HG03175 (cell line): ENCODE results near the gene BPIFB6.

Source experiments
- ATAC-seq: cut with Tn5 transposase; IDR thresholded peaks from one replicate; pipeline ENCODE4 v1.9.1; 2021; ENCODE audit warnings: mild to moderate bottlenecking, moderate library complexity; ENCODE audit not compliant: unreplicated experiment

The BPIFB6 gene

GRCh38 chr20:33015114-33015484, 16.3 kb upstream of the BPIFB6 start:
- no peak for ATAC-seq

GRCh38 chr20:33015700-33016580, 15.5 kb upstream of the BPIFB6 start:
- ATAC-seq: no peak

- no peak for ATAC-seq
Observed at GRCh38 chr20:33016581-33017109, 14.8 kb upstream of the BPIFB6 start.

GRCh38 chr20:33017542-33017941, 13.9 kb upstream of the BPIFB6 start:
- ATAC-seq: no peak

GRCh38 chr20:33018169-33018931, 13.1 kb upstream of the BPIFB6 start:
- no peak for ATAC-seq

GRCh38 chr20:33019465-33020277, 11.8 kb upstream of the BPIFB6 start:
- ATAC-seq: no peak

- ATAC-seq: no peak
Observed at GRCh38 chr20:33020278-33021161, 10.9 kb upstream of the BPIFB6 start.

- ATAC-seq: no peak
Observed at GRCh38 chr20:33021879-33022278, 9.6 kb upstream of the BPIFB6 start.

GRCh38 chr20:33022289-33022688, 9.2 kb upstream of the BPIFB6 start:
- ATAC-seq: no peak

- ATAC-seq: no peak
Observed at GRCh38 chr20:33022694-33023438, 8.6 kb upstream of the BPIFB6 start.

GRCh38 chr20:33023439-33024242, 7.8 kb upstream of the BPIFB6 start:
- ATAC-seq: no peak

- ATAC-seq: no peak
Observed at GRCh38 chr20:33024243-33024560, 7.2 kb upstream of the BPIFB6 start.

- no peak for ATAC-seq
Observed at GRCh38 chr20:33024609-33025317, 6.7 kb upstream of the BPIFB6 start.

GRCh38 chr20:33025318-33025876, 6.1 kb upstream of the BPIFB6 start:
- ATAC-seq: no peak

GRCh38 chr20:33026072-33026778, 5.2 kb upstream of the BPIFB6 start:
- no peak for ATAC-seq

GRCh38 chr20:33026779-33027759, 4.4 kb upstream of the BPIFB6 start:
- ATAC-seq: no peak
